Measurements from ENCODE around the gene PRICKLE2. TPM values are rescaled to one million over a fixed set of nuclear protein-coding genes. Genes with fewer than 3 reads are reported as not detected.
A peak's percentile ranks its signal among the peaks of the same experiment; 100 is the strongest.

PRICKLE2 gene
- total RNA-seq, 1 experiment from 2014 or later = 0.26 TPM

DNA sequence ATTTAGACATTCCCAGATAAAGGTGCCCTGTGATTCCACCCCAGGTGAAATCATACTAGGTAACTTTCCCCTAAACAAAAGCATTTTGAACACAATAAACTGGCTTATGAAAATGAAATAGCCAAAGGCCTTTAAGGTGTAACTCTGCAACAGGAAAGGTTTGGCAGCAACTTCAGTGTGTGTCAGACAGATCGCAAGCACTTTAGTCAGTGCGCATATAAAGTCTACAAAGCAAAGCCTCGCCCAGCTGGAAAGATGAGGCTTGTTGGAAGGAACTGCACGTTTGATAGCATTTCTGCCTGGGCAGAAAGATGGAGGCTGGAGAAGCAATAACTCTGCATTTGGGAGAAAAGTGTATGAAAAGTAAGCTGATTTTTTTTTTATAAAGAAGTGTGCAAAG is 57.9 kb downstream of the PRICKLE2 start:
- ATAC-seq = no peak
- no peaks in the 10 kb centered on the region for H3K4me1 ChIP-seq (ENCODE audit: control insufficient read depth, insufficient read depth, low read length)
- no peak for DNase-seq (ENCODE audit: low read depth, low spot score)
- H3K27me3 ChIP-seq (ENCODE audit: control insufficient read depth, insufficient read depth, low read length) = no peaks in the 10 kb centered on the region
- CTCF ChIA-PET = no interaction called here
- no peaks in the 10 kb centered on the region for H3K36me3 ChIP-seq (ENCODE audit: control insufficient read depth, insufficient read depth, low read length)
- H3K9me3 ChIP-seq (ENCODE audit: control insufficient read depth, insufficient read depth, low read depth, low read length) = no peaks in the 10 kb centered on the region
- H3K27ac ChIP-seq (ENCODE audit: low read length) = no peak overlapping the region
- POLR2A ChIA-PET = no interaction called here
- TF ChIP-seq SIN3A (IDR thresholded peaks at IDR 0.05; ENCODE audit: borderline replicate concordance, insufficient read depth, low read depth, low read length) (no peak), TCF7L2 (IDR thresholded peaks at IDR 0.05; ENCODE audit: low read depth, low read length) (no peak), POLR2AphosphoS5 (IDR thresholded peaks at IDR 0.05; ENCODE audit: low read depth, low read length) (no peak)
- TF ChIP-seq, protein P1, sequence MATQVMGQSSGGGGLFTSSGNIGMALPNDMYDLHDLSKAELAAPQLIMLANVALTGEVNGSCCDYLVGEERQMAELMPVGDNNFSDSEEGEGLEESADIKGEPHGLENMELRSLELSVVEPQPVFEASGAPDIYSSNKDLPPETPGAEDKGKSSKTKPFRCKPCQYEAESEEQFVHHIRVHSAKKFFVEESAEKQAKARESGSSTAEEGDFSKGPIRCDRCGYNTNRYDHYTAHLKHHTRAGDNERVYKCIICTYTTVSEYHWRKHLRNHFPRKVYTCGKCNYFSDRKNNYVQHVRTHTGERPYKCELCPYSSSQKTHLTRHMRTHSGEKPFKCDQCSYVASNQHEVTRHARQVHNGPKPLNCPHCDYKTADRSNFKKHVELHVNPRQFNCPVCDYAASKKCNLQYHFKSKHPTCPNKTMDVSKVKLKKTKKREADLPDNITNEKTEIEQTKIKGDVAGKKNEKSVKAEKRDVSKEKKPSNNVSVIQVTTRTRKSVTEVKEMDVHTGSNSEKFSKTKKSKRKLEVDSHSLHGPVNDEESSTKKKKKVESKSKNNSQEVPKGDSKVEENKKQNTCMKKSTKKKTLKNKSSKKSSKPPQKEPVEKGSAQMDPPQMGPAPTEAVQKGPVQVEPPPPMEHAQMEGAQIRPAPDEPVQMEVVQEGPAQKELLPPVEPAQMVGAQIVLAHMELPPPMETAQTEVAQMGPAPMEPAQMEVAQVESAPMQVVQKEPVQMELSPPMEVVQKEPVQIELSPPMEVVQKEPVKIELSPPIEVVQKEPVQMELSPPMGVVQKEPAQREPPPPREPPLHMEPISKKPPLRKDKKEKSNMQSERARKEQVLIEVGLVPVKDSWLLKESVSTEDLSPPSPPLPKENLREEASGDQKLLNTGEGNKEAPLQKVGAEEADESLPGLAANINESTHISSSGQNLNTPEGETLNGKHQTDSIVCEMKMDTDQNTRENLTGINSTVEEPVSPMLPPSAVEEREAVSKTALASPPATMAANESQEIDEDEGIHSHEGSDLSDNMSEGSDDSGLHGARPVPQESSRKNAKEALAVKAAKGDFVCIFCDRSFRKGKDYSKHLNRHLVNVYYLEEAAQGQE (IDR thresholded peaks at IDR 0.05; ENCODE audit: insufficient read depth in 1 of 2, low read depth in 2 of 2, low read length in 1 of 2) = no peak
- TF ChIP-seq, protein P2, sequence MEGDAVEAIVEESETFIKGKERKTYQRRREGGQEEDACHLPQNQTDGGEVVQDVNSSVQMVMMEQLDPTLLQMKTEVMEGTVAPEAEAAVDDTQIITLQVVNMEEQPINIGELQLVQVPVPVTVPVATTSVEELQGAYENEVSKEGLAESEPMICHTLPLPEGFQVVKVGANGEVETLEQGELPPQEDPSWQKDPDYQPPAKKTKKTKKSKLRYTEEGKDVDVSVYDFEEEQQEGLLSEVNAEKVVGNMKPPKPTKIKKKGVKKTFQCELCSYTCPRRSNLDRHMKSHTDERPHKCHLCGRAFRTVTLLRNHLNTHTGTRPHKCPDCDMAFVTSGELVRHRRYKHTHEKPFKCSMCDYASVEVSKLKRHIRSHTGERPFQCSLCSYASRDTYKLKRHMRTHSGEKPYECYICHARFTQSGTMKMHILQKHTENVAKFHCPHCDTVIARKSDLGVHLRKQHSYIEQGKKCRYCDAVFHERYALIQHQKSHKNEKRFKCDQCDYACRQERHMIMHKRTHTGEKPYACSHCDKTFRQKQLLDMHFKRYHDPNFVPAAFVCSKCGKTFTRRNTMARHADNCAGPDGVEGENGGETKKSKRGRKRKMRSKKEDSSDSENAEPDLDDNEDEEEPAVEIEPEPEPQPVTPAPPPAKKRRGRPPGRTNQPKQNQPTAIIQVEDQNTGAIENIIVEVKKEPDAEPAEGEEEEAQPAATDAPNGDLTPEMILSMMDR (IDR thresholded peaks at IDR 0.05) = no peak
- in situ Hi-C loops (cut with HindIII; ENCODE audit: low pct_unique_long_range_greater_than_20kb, low sequenced_read_pairs) = no loop called here
- BruUV-seq (replicated peaks) = no TSS peak
- H3K4me3 ChIP-seq (ENCODE audit: low read depth in 2 of 2, low read length in 2 of 2) = no peak overlapping the region
- intact Hi-C loops (cut with micrococcal nuclease; ENCODE audit: unreplicated experiment) = no loop called here

DNA sequence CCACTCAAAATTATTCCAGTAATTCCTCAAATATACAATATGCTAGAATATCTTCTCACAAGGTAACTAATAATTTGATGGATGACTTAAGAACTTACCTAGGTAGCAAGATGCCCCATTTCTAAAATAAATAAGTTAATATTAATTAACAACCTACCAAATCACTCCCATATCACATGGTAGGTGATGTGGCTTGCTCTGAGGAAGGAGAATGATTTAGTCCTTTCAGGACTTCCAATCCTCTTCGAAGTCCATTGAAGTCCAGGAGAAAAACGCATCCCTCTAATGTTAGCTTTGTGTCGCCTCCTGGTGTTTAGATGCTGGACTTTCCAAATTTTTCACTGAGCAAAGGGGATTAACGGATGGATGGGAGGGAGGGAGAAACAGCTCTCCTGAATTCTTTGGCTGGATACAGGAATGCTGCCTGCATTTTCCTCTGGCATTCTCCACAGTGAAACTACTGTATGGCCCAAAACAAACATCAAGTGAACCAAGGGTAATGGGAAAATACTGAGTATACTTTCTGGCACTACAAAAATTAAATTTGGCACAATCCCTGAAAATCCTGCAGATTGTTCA is 58.6 kb downstream of the PRICKLE2 start:
- H3K4me1 ChIP-seq (ENCODE audit: control insufficient read depth, insufficient read depth, low read length) = no peaks in the 10 kb centered on the region
- TF ChIP-seq, protein P2 (IDR thresholded peaks at IDR 0.05) = peak; percentile 11; the same call in 1 of the 2 replicates
- TF ChIP-seq POLR2AphosphoS5 (IDR thresholded peaks at IDR 0.05; ENCODE audit: low read depth, low read length) = no peak
- no peak for TF ChIP-seq SIN3A (IDR thresholded peaks at IDR 0.05; ENCODE audit: borderline replicate concordance, insufficient read depth, low read depth, low read length)
- TF ChIP-seq, protein P1 (IDR thresholded peaks at IDR 0.05; ENCODE audit: insufficient read depth in 1 of 2, low read depth in 2 of 2, low read length in 1 of 2) = no peak
- TF ChIP-seq TCF7L2 (IDR thresholded peaks at IDR 0.05; ENCODE audit: low read depth, low read length) = no peak
- BruUV-seq (replicated peaks) = no TSS peak
- no peaks in the 10 kb centered on the region for H3K36me3 ChIP-seq (ENCODE audit: control insufficient read depth, insufficient read depth, low read length)
- POLR2A ChIA-PET = no interaction called here
- H3K4me3 ChIP-seq (ENCODE audit: low read depth in 2 of 2, low read length in 2 of 2) = no peak overlapping the region
- CTCF ChIA-PET = no interaction called here
- no peaks in the 10 kb centered on the region for H3K9me3 ChIP-seq (ENCODE audit: control insufficient read depth, insufficient read depth, low read depth, low read length)
- no peak for ATAC-seq
- DNase-seq (ENCODE audit: low read depth, low spot score) = no peak
- in situ Hi-C loops (cut with HindIII; ENCODE audit: low pct_unique_long_range_greater_than_20kb, low sequenced_read_pairs) (no loop called here), intact Hi-C loops (cut with micrococcal nuclease; ENCODE audit: unreplicated experiment) (no loop called here)
- H3K27me3 ChIP-seq (ENCODE audit: control insufficient read depth, insufficient read depth, low read length) = no peaks in the 10 kb centered on the region
- H3K27ac ChIP-seq (ENCODE audit: low read length) = no peak overlapping the region
